NCI-H460 (cell line): ENCODE data around the gene ETFA. TPM values are rescaled to one million over a fixed set of nuclear protein-coding genes. Genes with fewer than 3 reads are reported as not detected.
A peak's percentile ranks its signal among the peaks of the same experiment; 100 is the strongest.

Experiments used
- DNase-seq: peaks from one replicate; pipeline ENCODE4 v3.0.0-alpha.2; 2016; ENCODE audit warnings: low read depth; ENCODE audit errors: extremely low read depth
- total RNA-seq: library from RNA; depleted of rRNA; stranded (reverse); fragments of >200 nt; shearing (Covaris generic); gene quantifications from 2 replicates; pipeline ENCODE4 v1.2.3, GENCODE V29; 2014

Gene ETFA
- total RNA-seq, 1 experiment from 2014 or later: 220 TPM

- DNase-seq: no peak
Observed at GRCh38 chr15:76223521-76223920, 87.7 kb downstream of the ETFA start.

- no peak for DNase-seq
Observed at GRCh38 chr15:76222159-76222558, 89.1 kb downstream of the ETFA start.

DNA sequence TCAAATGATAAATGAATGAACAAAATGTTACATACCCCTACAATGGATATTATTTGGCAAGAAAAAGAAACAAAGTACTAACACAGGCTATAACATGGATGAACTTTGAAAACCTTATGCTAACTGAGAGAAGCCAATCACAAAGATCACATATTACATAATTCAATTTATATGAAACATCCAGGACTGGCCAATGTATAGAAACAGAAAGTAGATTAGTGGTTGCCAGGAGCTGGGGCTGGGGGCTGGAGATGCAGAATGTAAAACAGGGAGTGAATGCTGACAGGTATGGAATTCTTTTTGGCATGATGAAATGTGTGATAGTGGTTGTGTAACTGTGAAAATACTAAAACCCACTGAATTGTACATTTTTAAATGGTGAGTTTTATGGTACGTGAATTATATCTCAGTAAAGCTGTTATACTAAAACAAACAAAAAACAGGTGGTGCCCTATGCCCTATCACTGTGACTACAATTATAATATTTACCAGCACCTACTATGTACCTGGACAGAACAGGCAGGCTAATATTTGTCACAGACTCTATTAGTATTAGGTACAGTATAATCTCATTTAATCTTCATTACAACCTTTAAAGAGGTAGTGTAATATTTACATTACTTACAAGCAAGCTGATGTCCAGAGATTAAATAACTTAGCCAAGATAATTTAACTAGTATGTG is 90.0 kb downstream of the ETFA start:
- DNase-seq: no peak

- DNase-seq: no peak
Observed at GRCh38 chr15:76217882-76218217, 93.4 kb downstream of the ETFA start.

DNA sequence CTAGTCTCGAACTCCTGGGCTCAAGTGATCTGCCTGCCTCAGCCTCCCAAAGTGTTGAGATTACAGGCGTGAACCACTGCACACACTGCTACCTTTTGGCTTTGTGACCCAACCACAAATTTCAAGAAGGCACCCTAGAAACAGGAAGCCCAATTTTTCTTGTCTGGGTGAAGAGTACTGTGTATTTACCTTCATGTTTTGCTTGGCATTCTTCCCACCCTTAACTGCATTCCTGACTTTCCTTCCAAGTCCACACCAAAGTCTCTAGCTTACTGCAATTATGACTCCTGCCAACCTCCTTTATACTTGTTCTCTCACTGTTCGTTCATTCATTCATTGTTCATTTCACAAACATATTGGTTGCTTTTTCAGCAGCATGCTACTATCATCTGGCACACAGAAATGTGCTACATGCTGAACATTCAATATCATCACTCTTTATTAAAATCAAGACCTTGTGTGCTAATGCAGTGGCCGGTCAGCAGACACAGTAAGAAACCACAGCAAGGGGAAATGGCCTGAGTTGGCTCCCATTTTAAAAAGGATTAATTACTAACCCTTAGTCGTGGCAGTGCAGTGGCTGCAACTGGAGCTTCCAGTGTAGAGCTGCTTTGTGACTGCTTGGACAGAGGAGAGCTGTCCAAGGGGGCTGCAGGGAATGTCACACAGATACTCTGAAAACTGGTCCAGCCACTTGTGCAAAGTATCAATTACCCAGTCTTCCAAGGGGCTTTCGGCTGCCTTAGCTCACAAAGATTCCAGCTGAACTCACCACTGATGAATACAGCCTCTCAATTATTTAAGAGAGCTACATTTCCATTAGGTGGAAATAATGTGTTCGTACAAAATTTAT is 94.0 kb downstream of the ETFA start:
- peak; percentile 16 for DNase-seq

DNA sequence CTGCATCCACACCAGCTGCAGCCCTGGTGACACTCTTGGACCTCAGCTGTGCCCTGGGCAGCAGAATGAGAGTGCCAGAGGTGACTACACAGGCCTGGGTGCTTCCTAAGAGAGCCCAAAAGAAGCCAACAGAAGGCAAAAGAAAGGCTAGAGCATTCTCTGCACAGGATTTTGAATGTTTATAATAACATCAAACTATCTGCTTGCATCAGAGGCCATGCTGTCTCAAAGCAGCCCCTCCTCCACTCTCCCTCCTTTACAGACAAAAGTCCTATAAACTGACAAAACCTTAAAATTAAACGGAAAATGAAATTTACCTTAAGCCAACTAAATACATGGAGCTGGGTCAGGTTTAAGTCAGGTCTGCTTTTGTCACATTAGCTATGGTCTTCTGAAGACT is 95.6 kb downstream of the ETFA start:
- no peak for DNase-seq

DNA sequence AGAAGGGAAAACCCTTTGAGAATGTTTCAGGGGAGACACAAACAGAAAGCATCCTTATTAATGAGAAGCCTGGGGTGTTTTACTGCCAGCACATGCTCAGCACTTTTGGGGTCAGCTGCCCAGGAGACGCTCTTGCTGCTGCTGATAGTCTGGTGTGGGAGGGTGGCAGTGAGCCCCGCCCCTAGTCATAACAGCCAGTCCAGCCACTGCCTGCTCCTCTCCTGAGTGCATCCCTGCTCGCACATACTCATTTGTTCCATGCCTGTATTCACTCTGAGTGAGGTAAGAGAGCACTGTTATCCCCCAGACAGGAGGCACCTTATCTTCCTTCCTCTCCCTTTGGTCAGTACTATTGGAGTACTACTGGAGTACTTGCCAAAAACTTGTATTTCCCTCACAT is 101.3 kb downstream of the ETFA start:
- DNase-seq: no peak

DNA sequence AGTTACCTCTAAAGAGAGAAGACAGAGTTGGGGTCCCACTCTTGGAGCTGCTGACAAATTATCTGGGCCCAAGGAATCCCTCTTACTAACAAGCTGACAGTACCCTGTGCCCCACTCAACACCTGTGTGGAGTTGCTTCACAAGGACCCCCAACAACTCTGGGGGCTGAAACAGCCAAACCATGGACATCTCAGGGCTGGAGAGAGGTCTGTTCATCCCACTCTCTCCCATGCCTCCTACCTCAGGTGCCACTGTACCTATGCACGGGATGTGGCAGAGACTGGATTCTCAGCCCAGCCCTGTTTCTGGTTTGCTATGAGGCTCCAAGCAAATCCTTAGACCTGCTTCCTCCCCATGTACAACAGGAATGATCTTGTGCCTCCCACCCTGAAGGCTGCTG is 101.7 kb downstream of the ETFA start:
- DNase-seq: no peak

- DNase-seq: no peak
Observed at GRCh38 chr15:76208786-76209424, 102.4 kb downstream of the ETFA start.

GRCh38 chr15:76208084-76208785 is 103.0 kb downstream of the ETFA start:
- DNase-seq: no peak

GRCh38 chr15:76206325-76206976 is 104.8 kb downstream of the ETFA start:
- no peak for DNase-seq

- DNase-seq: no peak
Observed at GRCh38 chr15:76204916-76205460, 106.3 kb downstream of the ETFA start.

DNA sequence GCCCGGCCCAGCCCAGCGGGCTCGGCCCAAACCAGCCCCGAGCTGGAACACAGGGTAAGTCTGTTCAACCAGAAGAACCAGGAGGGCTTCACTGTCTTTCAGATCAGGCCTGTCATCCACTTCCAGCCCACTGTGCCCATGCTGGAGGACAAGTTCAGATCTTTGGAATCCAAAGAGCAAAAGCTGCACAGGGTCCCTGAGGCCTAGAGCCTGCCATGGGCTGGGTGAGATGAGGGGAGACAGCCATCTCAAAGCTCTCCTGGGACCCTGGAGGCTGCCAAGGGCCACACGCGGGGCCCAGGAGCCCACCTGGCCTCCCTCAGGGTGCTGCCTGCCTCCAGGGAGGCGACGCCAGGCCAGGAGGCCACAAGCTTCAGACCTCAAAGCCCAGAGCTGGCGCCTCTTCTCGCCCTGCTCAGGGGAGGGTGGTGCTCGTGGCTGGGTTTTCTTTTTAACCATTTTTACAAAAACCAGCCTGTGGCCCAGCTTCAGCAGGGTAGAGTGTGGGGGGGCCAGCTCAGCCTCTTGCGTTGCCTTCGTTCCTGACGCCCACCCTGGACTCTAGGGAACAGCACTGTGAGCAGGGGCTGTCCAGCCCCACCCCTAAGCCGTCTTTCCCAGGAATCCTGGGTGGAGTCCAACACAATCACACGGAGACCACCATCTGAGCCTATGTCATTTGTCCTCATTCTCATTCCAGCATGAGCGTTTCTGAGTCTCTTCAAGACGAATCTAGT is 107.0 kb downstream of the ETFA start:
- DNase-seq: no peak

GRCh38 chr15:76203346-76204108 is 107.7 kb downstream of the ETFA start:
- no peak for DNase-seq

DNA sequence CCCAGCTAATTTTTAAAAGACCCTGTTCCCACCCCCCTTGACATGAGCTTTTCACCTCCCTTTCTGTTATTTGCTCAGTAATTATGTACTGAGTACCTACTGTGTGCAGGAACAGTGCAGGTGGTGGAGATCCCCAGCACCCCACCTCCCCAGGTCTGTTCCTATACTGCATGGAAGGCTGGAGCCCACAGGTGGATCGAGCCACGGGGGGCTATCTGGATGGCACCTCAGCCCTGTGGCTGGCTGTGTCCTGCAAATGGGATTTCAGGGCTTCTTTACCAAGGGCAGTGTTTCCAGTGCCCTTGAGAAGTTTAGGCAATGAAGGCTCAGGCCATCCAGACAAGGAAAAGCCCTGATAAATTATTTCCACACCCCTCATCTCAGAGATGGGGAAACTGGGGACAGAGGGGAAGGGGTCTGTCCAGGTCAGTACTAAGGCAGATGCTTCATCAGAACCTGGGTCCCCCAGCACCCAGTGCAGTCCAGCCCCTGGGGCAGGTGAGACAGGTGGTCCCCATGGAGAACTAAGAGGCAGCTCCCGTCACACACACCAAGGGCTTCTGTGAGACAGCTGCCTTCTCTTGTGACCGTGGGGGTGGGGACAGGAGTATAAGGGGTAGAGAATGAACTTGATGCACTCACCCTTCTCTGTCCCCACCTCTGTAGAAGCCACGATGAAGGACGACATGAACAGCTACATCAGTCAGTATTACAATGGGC is 109.6 kb downstream of the ETFA start:
- no peak for DNase-seq

- DNase-seq: no peak
Observed at GRCh38 chr15:76200641-76201105, 110.6 kb downstream of the ETFA start.

DNA sequence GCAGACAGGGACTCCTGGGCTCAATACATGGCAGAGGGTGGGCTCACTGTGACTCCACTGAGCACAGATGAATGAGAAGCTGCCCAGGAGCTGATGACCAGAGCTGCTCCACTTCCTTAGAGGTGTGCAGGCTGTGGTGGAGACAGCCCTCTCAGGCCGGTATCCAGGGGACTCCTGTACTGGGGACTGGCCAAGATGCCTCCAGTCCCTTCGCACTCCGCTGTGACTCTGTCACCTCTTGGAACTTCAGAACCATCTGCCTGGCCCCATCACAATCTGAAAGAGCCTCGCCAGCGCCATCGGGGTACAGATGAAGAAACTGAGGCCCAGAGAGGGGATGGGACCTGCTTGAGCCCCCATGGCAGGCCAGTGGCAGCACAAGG is 111.2 kb downstream of the ETFA start:
- DNase-seq: no peak
